ENCODE results near the gene ST3GAL3.

The ST3GAL3 gene, protein sequence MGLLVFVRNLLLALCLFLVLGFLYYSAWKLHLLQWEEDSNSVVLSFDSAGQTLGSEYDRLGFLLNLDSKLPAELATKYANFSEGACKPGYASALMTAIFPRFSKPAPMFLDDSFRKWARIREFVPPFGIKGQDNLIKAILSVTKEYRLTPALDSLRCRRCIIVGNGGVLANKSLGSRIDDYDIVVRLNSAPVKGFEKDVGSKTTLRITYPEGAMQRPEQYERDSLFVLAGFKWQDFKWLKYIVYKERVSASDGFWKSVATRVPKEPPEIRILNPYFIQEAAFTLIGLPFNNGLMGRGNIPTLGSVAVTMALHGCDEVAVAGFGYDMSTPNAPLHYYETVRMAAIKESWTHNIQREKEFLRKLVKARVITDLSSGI

DNA sequence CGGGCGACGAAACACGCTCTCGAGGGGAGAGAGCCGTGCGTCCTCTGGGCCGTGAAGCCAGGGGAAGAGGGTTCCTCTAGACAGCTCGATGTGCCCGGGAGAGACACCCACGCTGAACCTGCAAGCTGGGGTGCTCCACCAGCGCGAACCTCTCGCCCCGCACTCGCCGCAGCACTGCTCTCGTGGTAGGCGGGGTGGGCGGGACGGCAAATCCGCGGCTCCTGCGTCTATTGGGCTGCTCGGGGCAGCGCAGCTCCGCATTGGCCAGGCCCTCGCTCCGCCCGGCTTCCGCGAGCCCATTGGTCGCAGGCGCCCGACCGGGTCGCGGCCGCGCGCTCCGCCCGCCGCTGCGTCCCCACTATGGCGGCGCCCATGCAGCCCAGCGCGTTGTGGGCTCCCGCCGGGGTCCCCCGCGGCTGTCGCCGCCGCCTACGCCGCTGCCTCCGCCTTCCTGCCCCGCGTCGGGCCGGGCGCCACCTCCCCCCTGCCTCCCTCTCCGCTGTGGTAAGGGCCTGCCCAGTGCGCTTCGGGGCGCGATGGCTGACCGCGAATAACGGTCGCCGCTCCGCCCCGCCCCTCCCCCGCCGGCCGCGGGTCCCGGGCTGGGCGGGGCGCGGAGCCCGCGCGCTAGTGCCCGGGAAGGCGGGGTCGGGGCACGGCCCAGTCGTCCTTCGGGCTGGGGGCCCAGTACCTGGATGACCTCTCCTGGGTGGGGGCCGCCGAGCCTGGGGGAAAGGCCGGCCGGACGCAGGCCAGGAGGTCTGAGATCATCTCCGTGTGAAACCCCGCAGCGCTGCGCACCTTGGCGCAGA, at the start of gene ST3GAL3:
Gene ST3GAL3 (plus strand): TSS at position 347 of the 812 bp plus-strand sequence. CDS start 28,727 bp downstream, outside the sequence.
- Histone ChIP-seq H3K27ac (peak within 1 kb of the TSS; percentile 79 to 81), H3K4me1 (peaks cover 0 to 20% (median 14%) of the 10 kb centered on the region in 4 donors), H3K9me3 (no peaks in the 10 kb centered on the region), H3K36me3 (peaks cover 23 to 35% (median 30%) of the 10 kb centered on the region in 3 donors), H3K4me3 (peak within 1 kb of the TSS; percentile 87 to 89), H3K27me3 (no peaks in the 10 kb centered on the region)
- intact Hi-C loops (cut with DNase I; ENCODE audit: low total_unique reads): loop anchor here (5.0 kb wide), 1 partner anchor 180 kb away; no protein-coding TSS in a partner anchor
- TF ChIP-seq CTCF (IDR thresholded peaks at IDR 0.05): no peak
- DNase-seq: peak; percentile 92 to 94

DNA sequence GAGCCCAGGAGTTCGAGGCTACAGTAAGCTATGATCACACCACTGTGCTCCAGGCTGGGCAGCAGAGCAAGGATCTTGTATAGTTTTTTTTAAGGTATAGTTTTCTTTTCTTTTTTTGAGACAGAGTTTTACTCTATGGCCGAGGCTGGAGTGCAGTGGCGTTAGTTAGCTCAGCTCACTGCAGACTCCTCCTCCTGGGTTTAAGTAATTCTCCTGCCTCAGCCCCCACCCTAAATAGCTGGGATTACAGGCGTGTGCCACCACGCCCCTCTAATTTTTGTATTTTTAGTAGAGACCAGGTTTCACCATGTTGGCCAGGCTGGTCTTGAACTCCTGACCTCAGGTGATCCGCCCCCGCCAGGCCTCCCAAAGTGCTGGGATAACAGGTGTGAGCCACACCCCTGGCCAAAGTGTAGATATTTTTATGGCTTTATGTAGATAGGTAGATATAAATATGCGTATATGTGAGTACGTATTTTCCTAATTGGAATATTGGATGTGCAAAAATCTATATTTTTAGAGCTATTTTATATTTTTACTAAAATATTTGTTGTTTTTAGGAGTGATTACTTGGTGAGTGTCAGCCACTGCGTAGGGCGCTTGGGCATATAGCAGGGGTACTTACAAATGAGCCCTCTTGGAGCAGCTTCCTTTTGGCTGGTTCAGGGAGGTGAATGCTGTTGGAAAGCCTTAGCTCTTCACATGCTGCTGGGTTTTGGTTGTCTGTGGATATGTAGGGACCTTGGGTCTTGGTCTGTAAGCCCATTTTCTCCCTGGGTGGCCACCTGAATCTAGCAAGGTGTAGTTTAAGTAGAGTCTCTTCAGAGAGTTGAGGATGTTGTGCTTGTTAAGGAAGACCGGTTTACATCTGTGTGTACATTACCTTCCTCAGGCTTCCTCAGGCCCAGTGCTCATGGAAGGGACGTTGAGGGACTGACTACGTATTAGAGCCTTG, 47.8 kb upstream of the ST3GAL3 start:
- intact Hi-C loops (cut with DNase I; ENCODE audit: low total_unique reads): no loop called here
- peaks cover 76 to 99% (median 86%) of the 10 kb centered on the region in 3 donors for H3K36me3 ChIP-seq
- H3K27me3 ChIP-seq: no peaks in the 10 kb centered on the region
- TF ChIP-seq CTCF (IDR thresholded peaks at IDR 0.05): no peak
- H3K4me1 ChIP-seq: no peaks in the 10 kb centered on the region
- H3K4me3 ChIP-seq: no peak overlapping the region
- no peak overlapping the region for H3K27ac ChIP-seq
- DNase-seq: no peak
- no peaks in the 10 kb centered on the region for H3K9me3 ChIP-seq

GRCh38 chr1:43660355-43660754, 47.0 kb upstream of the ST3GAL3 start:
- no peaks in the 10 kb centered on the region for H3K27me3 ChIP-seq
- no peaks in the 10 kb centered on the region for H3K9me3 ChIP-seq
- H3K4me3 ChIP-seq: no peak overlapping the region
- peaks cover 79 to 100% (median 90%) of the 10 kb centered on the region in 3 donors for H3K36me3 ChIP-seq
- no peaks in the 10 kb centered on the region for H3K4me1 ChIP-seq
- no peak for DNase-seq
- TF ChIP-seq CTCF (IDR thresholded peaks at IDR 0.05): no peak
- no peak overlapping the region for H3K27ac ChIP-seq
- intact Hi-C loops (cut with DNase I; ENCODE audit: low total_unique reads): no loop called here

DNA sequence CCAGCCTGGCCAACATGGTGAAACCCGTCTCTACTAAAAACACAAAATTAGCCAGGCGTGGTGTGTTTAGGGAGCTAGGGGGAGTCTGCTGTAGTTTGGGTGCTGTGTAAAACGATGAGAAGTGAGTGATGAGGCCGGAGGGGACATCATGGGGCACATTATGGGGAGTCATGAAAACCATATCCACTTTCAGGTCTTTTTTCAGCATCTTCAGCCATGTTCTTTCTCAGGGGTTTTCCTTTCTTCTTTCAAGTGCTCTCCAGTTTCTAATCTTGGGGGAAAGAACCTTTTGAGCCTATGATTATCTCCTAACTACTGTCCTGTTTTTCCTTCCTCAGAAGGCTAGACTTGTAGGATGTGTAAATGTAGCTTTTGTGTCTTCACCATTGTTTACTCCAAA, 43.0 kb upstream of the ST3GAL3 start:
- TF ChIP-seq CTCF (IDR thresholded peaks at IDR 0.05): no peak
- H3K36me3 ChIP-seq: peaks cover 79 to 100% (median 94%) of the 10 kb centered on the region in 3 donors
- H3K27ac ChIP-seq: no peak overlapping the region
- H3K9me3 ChIP-seq: no peaks in the 10 kb centered on the region
- no peaks in the 10 kb centered on the region for H3K27me3 ChIP-seq
- no peak overlapping the region for H3K4me3 ChIP-seq
- no peak for DNase-seq
- intact Hi-C loops (cut with DNase I; ENCODE audit: low total_unique reads): no loop called here
- H3K4me1 ChIP-seq: no peaks in the 10 kb centered on the region

DNA sequence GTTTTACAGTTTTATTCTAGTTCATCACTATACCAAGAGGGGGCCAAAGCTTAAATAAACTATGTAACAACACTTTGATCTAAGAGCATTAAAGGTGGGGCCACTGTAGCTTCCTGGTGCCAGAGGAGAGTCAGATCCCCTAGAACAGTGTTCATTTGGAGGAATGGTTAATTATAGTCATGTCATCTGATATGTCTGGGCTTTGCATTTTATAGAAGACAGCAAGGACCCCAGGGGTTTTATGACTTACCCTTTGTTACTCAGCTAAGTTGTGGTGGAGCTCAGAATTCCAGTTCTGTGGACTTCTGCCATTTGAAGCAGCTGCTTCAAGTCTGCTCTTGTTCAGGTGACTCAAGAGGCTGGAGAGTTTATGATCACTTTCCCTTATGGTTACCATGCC, 40.7 kb upstream of the ST3GAL3 start:
- H3K4me3 ChIP-seq: no peak overlapping the region
- H3K36me3 ChIP-seq: peaks cover 90 to 100% (median 98%) of the 10 kb centered on the region in 3 donors
- H3K4me1 ChIP-seq: no peaks in the 10 kb centered on the region
- H3K27ac ChIP-seq: no peak overlapping the region
- no peaks in the 10 kb centered on the region for H3K27me3 ChIP-seq
- DNase-seq: no peak
- intact Hi-C loops (cut with DNase I; ENCODE audit: low total_unique reads): no loop called here
- no peak for TF ChIP-seq CTCF (IDR thresholded peaks at IDR 0.05)
- no peaks in the 10 kb centered on the region for H3K9me3 ChIP-seq

Measured in tibial artery (tissue), 4 donors.